ENCODE measurements around the gene ANKRD33.

Gene ANKRD33

DNA sequence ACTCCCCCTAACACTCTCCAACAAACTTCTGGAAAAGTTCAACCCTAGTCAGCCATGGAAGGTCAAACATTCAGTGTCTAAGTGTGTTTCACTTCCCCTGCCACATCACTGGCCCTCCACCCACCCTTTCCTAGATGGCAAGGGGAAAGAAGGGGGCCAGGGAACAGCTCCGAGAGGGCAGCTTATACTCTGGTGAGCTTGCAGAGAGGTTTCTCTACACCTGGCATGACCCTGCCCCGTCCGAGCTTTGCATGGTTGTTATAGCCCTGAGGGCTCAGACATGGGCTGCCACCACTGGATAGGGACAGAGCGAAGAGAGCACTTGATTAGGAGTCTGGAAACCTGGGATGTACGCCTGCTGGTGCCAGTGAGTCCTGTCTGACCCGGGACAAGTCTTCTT is 23.4 kb downstream of the ANKRD33 start:
- DNase-seq (ENCODE audit: low read depth), result no peak
- in situ Hi-C loops (cut with HindIII; ENCODE audit: low sequenced_read_pairs), result no loop called here
- TF ChIP-seq, protein P1, sequence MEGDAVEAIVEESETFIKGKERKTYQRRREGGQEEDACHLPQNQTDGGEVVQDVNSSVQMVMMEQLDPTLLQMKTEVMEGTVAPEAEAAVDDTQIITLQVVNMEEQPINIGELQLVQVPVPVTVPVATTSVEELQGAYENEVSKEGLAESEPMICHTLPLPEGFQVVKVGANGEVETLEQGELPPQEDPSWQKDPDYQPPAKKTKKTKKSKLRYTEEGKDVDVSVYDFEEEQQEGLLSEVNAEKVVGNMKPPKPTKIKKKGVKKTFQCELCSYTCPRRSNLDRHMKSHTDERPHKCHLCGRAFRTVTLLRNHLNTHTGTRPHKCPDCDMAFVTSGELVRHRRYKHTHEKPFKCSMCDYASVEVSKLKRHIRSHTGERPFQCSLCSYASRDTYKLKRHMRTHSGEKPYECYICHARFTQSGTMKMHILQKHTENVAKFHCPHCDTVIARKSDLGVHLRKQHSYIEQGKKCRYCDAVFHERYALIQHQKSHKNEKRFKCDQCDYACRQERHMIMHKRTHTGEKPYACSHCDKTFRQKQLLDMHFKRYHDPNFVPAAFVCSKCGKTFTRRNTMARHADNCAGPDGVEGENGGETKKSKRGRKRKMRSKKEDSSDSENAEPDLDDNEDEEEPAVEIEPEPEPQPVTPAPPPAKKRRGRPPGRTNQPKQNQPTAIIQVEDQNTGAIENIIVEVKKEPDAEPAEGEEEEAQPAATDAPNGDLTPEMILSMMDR (IDR thresholded peaks at IDR 0.05; ENCODE audit: low read depth, low read length, missing control alignments), result no peak
- no peak overlapping the region for H3K4me3 ChIP-seq (ENCODE audit: low read depth, low read length)

DNA sequence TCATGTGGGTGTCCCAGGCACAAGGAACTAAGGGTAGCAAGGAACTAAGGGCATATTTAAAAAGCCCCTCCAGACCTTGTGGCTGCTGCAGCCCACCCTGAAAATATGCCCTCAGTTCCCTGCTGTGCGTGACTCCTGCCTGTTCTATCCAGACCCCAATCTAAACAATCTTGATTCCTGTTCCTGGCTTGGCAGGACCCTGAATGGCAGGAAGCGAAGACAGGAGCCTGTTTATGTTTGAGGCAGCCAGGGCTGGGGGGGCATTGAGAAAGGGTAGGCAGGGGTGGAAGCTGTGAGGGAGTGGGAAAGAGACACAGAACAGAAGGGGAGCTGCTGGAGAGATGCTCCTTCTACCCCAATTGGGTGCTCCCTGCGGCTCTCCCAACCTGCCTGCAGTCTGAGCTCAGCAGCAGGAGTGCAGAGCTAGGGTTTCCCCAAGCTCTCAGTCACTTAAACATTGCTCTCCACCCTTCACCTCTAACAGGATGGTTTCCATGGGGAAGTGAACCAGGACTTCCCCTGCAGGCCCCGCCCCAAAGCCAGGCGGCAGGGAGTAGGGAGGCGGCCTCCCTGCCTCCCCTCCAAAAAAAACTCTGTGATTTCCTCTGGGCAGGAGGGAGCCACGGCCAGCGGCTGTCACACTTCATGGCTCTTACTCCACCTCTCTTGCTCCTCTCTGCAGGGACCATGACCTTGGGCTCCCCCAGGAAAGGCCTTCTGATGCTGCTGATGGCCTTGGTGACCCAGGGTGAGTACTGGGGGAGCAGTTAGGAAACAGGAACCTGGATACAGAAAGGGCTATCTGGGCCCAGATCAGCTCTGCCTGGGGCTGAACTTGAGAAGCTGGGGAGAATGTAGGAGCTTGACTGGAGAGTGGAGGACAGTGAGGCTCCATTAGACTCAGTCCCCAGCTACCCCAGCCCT is 24.1 kb downstream of the ANKRD33 start:
- in situ Hi-C loops (cut with HindIII; ENCODE audit: low sequenced_read_pairs), result no loop called here
- no peak overlapping the region for H3K4me3 ChIP-seq (ENCODE audit: low read depth, low read length)
- TF ChIP-seq, protein P1 (IDR thresholded peaks at IDR 0.05; ENCODE audit: low read depth, low read length, missing control alignments), result no peak
- DNase-seq (ENCODE audit: low read depth), result no peak

DNA sequence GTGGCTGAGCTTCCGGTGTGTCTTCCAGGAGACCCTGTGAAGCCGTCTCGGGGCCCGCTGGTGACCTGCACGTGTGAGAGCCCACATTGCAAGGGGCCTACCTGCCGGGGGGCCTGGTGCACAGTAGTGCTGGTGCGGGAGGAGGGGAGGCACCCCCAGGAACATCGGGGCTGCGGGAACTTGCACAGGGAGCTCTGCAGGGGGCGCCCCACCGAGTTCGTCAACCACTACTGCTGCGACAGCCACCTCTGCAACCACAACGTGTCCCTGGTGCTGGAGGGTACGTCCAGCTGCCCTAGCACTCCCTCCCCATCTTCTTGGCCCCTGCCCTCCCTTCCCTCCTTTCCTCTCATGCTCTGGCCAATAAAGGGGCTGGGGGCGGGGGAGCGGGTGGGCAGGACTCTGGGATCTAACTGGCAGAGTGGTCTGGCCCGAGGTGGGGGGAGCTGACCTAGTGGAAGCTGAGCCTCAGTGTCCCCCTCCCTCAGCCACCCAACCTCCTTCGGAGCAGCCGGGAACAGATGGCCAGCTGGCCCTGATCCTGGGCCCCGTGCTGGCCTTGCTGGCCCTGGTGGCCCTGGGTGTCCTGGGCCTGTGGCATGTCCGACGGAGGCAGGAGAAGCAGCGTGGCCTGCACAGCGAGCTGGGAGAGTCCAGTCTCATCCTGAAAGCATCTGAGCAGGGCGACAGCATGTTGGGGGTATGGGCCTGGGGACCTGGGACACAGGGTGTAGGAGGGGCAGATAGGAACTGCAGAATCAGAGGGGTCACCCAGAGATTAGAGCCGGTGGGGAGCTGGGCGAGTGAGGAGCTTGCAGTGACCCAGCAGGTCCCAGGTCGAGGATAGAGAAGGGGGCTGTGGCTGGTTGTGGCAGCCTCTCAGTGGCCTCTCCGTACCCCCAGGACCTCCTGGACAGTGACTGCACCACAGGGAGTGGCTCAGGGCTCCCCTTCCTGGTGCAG is 25.4 kb downstream of the ANKRD33 start:
- DNase-seq (ENCODE audit: low read depth), result no peak
- H3K4me3 ChIP-seq (ENCODE audit: low read depth, low read length), result no peak overlapping the region
- TF ChIP-seq, protein P1 (IDR thresholded peaks at IDR 0.05; ENCODE audit: low read depth, low read length, missing control alignments), result no peak
- in situ Hi-C loops (cut with HindIII; ENCODE audit: low sequenced_read_pairs), result no loop called here

DNA sequence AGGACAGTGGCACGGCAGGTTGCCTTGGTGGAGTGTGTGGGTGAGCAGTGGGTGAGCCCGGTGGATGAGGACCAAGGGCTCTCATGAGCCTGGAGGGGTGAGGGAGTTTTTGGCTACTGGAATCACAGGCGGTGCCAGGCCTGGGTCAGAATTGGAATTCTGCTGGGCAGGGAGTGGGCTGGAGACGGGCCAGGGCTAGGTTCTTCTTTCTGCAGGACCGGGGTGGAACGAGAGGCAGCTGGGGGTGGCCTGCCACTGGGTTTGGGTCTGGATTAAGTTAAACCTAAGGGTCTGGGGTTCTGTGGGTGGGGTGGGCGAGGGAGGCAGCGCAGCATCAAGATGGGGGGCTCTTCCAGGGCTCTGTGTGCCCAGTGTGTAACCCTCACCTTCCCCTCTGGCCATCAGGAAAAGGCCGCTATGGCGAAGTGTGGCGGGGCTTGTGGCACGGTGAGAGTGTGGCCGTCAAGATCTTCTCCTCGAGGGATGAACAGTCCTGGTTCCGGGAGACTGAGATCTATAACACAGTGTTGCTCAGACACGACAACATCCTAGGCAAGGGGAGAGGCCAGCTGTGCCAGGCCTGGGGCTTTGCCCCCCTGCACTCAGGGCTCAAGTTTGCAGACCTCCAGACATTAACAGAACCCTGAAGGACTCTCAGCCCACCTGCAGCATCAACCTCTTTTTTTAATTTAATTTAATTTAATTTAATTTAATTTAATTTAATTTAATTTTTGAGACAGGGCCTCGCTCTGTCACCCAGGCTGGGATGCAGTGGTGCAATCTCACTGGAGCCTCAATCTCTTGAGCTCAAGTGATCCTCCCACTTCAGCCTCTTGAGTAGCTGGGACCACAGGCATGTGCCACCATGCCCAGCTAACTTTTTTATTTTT is 26.4 kb downstream of the ANKRD33 start:
- H3K4me3 ChIP-seq (ENCODE audit: low read depth, low read length), result no peak overlapping the region
- TF ChIP-seq, protein P1 (IDR thresholded peaks at IDR 0.05; ENCODE audit: low read depth, low read length, missing control alignments), result no peak
- DNase-seq (ENCODE audit: low read depth), result no peak
- in situ Hi-C loops (cut with HindIII; ENCODE audit: low sequenced_read_pairs), result no loop called here

DNA sequence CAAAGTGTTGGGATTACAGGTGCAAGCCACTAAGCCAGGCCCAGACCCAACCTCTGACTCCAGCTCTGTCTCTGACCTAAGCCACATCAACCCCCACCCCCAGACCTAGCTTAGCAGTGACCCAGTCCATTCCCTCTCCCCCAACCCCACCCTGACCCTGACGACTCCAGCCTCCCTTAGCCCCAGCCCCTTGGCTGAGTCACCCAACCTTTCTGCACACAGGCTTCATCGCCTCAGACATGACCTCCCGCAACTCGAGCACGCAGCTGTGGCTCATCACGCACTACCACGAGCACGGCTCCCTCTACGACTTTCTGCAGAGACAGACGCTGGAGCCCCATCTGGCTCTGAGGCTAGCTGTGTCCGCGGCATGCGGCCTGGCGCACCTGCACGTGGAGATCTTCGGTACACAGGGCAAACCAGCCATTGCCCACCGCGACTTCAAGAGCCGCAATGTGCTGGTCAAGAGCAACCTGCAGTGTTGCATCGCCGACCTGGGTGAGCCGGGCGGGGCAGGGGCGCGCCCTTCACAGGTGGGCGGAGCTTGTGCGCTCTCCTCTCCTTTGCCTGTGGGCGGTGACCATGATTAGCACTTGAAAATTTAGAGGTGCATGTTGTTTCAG is 27.2 kb downstream of the ANKRD33 start:
- no peak for DNase-seq (ENCODE audit: low read depth)
- in situ Hi-C loops (cut with HindIII; ENCODE audit: low sequenced_read_pairs), result no loop called here
- no peak overlapping the region for H3K4me3 ChIP-seq (ENCODE audit: low read depth, low read length)
- TF ChIP-seq, protein P1 (IDR thresholded peaks at IDR 0.05; ENCODE audit: low read depth, low read length, missing control alignments), result no peak

Measured in astrocyte of the cerebellum (primary cell).